ENCODE measurements around the gene DENND1A.
A peak's percentile ranks its signal among the peaks of the same experiment; 100 is the strongest.
"Not testable (repeated sequence)": the region's sequence is repeated elsewhere in the genome, so short reads cannot be mapped to it uniquely, and the experiment has no call there.

DENND1A gene

DNA sequence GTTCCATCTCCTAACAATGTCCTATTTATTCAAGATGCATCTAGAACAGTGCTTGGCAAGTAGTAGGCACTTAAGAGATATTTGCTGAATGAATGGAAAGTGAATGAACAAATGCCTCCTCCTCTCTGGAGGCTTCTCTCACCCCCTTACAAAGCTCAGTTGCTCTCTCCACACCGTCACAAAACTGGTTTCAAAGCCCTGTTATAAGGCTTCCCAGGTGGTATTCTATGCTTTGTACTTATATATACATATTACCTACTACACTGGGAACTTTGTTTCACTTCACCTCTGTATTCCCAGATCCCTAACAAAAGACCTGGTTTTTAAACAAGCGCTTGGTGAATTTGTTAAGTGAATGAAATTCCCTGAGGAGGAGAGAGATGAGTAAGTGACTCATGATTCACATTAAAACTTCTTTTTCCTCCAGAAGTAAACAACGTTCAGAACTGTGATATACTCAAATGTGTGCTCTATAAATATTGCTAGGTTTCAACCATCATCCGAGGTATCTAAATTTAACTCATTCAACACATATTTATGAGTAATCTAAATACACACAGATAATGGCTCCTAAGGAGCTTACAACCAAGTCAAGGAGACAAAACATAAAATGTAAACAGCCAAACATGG is 36.0 kb downstream of the DENND1A start:
- DNase-seq (ENCODE audit: low read depth) = peak; percentile 31
- TF ChIP-seq, protein P1, sequence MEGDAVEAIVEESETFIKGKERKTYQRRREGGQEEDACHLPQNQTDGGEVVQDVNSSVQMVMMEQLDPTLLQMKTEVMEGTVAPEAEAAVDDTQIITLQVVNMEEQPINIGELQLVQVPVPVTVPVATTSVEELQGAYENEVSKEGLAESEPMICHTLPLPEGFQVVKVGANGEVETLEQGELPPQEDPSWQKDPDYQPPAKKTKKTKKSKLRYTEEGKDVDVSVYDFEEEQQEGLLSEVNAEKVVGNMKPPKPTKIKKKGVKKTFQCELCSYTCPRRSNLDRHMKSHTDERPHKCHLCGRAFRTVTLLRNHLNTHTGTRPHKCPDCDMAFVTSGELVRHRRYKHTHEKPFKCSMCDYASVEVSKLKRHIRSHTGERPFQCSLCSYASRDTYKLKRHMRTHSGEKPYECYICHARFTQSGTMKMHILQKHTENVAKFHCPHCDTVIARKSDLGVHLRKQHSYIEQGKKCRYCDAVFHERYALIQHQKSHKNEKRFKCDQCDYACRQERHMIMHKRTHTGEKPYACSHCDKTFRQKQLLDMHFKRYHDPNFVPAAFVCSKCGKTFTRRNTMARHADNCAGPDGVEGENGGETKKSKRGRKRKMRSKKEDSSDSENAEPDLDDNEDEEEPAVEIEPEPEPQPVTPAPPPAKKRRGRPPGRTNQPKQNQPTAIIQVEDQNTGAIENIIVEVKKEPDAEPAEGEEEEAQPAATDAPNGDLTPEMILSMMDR (IDR thresholded peaks at IDR 0.05; ENCODE audit: control insufficient read depth, extremely low read depth, insufficient read depth) = no peak
- no peak overlapping the region for H3K4me3 ChIP-seq (ENCODE audit: low read depth, low read length)

- TF ChIP-seq, protein P1 (IDR thresholded peaks at IDR 0.05; ENCODE audit: control insufficient read depth, extremely low read depth, insufficient read depth) = no peak
- H3K4me3 ChIP-seq (ENCODE audit: low read depth, low read length) = no peak overlapping the region
- DNase-seq (ENCODE audit: low read depth) = no peak
Measured at GRCh38 chr9:123893115-123893514, 36.8 kb downstream of the DENND1A start.

DNA sequence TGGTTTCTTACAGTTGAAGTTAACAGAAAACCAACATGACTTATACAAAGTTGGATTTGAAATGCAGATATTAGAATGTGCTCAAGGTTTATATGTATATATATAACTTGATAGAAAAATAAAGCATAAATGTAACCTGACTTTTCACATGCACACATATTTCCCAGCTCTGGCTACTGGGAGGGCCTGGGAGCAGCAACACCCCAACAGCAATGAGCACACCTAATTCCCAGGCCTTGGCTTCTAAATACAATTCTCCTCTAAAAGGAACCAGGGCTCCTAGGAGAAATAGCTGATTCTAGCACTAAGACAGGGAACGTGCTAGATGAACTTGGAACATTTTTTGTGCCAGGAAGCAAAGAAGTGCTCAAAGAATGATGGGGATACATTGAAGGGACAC is 42.1 kb downstream of the DENND1A start:
- TF ChIP-seq, protein P1 (IDR thresholded peaks at IDR 0.05; ENCODE audit: control insufficient read depth, extremely low read depth, insufficient read depth) = no peak
- no peak for DNase-seq (ENCODE audit: low read depth)
- H3K4me3 ChIP-seq (ENCODE audit: low read depth, low read length) = no peak overlapping the region

DNA sequence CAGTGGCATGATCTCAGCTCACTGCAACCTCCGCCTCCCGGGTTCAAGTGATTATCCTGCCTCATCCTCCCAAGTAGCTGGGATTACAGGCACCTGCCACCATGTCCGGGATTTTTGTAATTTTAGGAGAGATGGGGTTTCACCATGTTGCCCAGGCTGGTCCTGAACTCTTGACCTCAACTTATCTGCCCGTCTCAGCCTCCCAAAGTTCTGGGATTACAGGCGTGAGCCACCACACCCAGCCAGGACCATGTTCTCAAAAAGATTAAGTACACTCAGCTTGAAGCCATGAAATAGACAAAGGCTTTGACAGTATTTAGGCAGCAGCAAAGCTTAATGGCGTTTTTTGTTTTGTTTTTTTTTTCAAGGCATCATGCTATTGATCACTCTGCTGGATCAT is 44.1 kb downstream of the DENND1A start:
- not testable (repeated sequence) for H3K4me3 ChIP-seq (ENCODE audit: low read depth, low read length); DNase-seq (ENCODE audit: low read depth)

GRCh38 chr9:123883634-123884033 is 46.3 kb downstream of the DENND1A start:
- no peak for DNase-seq (ENCODE audit: low read depth)
- TF ChIP-seq, protein P1 (IDR thresholded peaks at IDR 0.05; ENCODE audit: control insufficient read depth, extremely low read depth, insufficient read depth) = no peak

GRCh38 chr9:123881604-123882003 is 48.3 kb downstream of the DENND1A start:
- TF ChIP-seq, protein P1 (IDR thresholded peaks at IDR 0.05; ENCODE audit: control insufficient read depth, extremely low read depth, insufficient read depth) = no peak
- DNase-seq (ENCODE audit: low read depth) = no peak
- H3K4me3 ChIP-seq (ENCODE audit: low read depth, low read length) = no peak overlapping the region

More at GRCh38 chr9:123883634-123884033, 46.3 kb downstream of the DENND1A start:
- H3K4me3 ChIP-seq (ENCODE audit: low read depth, low read length) = no peak overlapping the region

- TF ChIP-seq, protein P1 (IDR thresholded peaks at IDR 0.05; ENCODE audit: control insufficient read depth, extremely low read depth, insufficient read depth) = no peak
- no peak for DNase-seq (ENCODE audit: low read depth)
- H3K4me3 ChIP-seq (ENCODE audit: low read depth, low read length) = no peak overlapping the region
Measured at GRCh38 chr9:123880420-123880819, 49.5 kb downstream of the DENND1A start.

Data from LNCaP clone FGC (cell line).